RWPE1 (cell line): ENCODE measurements around the gene MET.

ENCODE experiments used
- CTCF ChIA-PET: fragments of 350-600 bp; sonication (Branson Sonifier 250); formaldehyde crosslinking; extraction: SDS; loops from one replicate; lab custom pipeline; 2021; lab: Yijun Ruan, JAX
- POLR2A ChIA-PET: fragments of 400-600 bp; formaldehyde crosslinking; extraction: SDS; loops from one replicate; lab custom pipeline; 2020; ENCODE audit warnings: antibody characterized with exemption; ENCODE audit not compliant: low non-redundant PET; lab: Yijun Ruan, JAX
- DNase-seq: peaks from one replicate; pipeline ENCODE4 v3.0.0; 2012; ENCODE audit warnings: low spot score
- H3K27ac ChIP-seq: fragments of 450-650 bp; 2 replicates; pipeline ENCODE4 v1.5.1; 2017
- CTCF ChIP-seq: fragments of 450-650 bp; conservative IDR thresholded peaks from 2 replicates; pipeline ENCODE4 v1.5.1; 2017; ENCODE audit warnings: low read depth, mild to moderate bottlenecking

The MET gene

GRCh38 chr7:116661865-116662264, 10.1 kb upstream of the MET start:
- DNase-seq: no peak
- no peak for TF ChIP-seq CTCF
- H3K27ac ChIP-seq: no peak overlapping the region
- CTCF ChIA-PET: no interaction called here
- POLR2A ChIA-PET: no interaction called here

- H3K27ac ChIP-seq: no peak overlapping the region
- CTCF ChIA-PET: interaction anchor here (1.0 kb wide), 1 partner anchor 36 kb away, joined by 3 read pairs; no protein-coding TSS in a partner anchor
- TF ChIP-seq CTCF: no peak
- DNase-seq: no peak
- POLR2A ChIA-PET: no interaction called here
These were observed 8.3 kb upstream of the MET start for GRCh38 chr7:116663744-116664143.

GRCh38 chr7:116665332-116665996, 6.5 kb upstream of the MET start:
- TF ChIP-seq CTCF: no peak
- no peak for DNase-seq

GRCh38 chr7:116669769-116670168, 2.2 kb upstream of the MET start:
- ChIA-PET POLR2A (no interaction called here), CTCF (no interaction called here)
- no peak for DNase-seq
- no peak for TF ChIP-seq CTCF
- H3K27ac ChIP-seq: no peak overlapping the region

More at GRCh38 chr7:116665332-116665996, 6.5 kb upstream of the MET start:
- H3K27ac ChIP-seq: no peak overlapping the region
- CTCF ChIA-PET: interaction anchor here (0.7 kb wide), 1 partner anchor 485 kb away, joined by 3 read pairs; no protein-coding TSS in a partner anchor
- POLR2A ChIA-PET: no interaction called here

- no peak overlapping the region for H3K27ac ChIP-seq
- ChIA-PET CTCF (interaction anchor here (0.7 to 1.0 kb wide), 4 partner anchors 40 to 458 kb away, joined by 3 to 4 read pairs (median 3); no protein-coding TSS in a partner anchor), POLR2A (no interaction called here)
- DNase-seq: no peak
- TF ChIP-seq CTCF: no peak
These were observed 1.5 kb upstream of the MET start for GRCh38 chr7:116670409-116671015.

- POLR2A ChIA-PET: no interaction called here
These were observed 885 bp upstream of the MET start for GRCh38 chr7:116671111-116671510.

More at GRCh38 chr7:116671111-116671510, 885 bp upstream of the MET start:
- CTCF ChIA-PET: interaction anchor here (0.5 to 1.7 kb wide), 13 partner anchors 14 to 458 kb away, joined by 3 to 10 read pairs (median 3); no protein-coding TSS in a partner anchor
- H3K27ac ChIP-seq: peak overlapping the region; percentile 97
- no peak for TF ChIP-seq CTCF
- DNase-seq: no peak
